GM18519 (cell line): Measurements from ENCODE around the gene HSD17B14.
"Not testable (repeated sequence)": the region's sequence is repeated elsewhere in the genome, so short reads cannot be mapped to it uniquely, and the experiment has no call there.

Experiments
- ATAC-seq: cut with Tn5 transposase; IDR thresholded peaks from one replicate; pipeline ENCODE4 v1.9.1; 2021; ENCODE audit warnings: mild to moderate bottlenecking, moderate library complexity; ENCODE audit not compliant: unreplicated experiment, low FRiP score

The HSD17B14 gene

DNA sequence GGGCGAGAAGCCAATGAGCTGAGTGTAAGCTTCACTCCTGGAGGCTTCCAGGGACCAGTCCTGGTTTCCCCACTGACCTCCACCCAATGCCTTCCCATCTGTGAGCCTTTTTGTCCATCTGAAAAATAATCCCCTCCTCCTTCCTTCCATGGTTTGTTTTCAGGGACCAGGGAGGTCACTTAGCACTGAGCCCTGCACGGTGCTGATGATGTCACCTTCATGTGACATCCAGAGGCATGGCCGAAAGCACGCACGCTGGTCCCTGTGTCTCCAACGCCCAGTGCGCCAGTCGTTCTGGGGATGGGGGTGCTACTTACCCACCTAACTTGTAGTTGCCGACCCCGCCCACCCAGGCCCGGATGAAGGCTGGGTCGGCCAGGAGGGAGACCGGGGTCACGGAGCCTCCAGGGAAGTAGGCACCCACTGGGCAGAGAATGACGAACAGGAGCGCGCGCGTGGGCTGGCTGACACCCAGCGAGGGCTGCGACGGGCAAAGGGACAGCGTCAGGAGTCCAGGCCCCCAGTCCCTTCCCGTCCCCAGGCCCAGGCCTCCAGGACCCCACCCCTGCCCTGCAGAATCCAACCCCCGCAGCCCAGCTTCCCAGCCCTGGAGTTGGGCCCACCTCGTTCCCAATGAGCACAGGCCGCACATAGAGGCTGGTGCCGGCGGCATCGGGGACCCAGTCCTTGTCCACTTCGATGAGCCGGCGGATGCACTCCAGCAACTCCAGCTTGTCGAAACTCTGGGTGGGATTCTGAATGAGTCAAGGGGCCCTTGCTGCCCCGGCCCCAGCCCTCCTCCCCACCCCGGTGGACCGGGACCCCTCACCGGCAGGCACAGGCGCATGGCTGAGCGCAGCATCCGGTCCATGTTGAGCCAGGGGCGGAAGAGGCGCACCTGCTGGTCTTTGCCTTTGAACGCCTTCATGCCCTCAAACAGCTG lies 36.7 kb downstream of the HSD17B14 start:
- ATAC-seq = no peak

DNA sequence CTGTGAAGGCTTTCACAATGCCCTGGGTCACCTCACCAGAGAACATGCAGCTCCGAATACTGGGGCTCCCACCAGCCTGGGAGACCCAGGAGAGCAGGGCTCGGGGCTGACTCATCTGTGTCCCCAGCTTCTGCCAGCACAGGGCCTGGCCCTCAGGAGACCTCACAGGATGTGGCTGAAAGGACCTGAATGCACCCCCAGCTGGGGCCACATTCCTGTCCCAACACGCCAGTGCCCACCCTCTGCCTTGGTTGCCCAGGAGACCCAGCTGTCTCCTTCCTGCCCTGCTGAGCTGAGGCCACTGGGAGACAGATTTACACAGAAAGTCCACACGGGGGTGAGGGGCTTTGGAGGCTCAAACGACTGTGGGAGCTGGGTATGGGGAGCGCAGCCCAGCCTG lies 37.4 kb downstream of the HSD17B14 start:
- no peak for ATAC-seq

DNA sequence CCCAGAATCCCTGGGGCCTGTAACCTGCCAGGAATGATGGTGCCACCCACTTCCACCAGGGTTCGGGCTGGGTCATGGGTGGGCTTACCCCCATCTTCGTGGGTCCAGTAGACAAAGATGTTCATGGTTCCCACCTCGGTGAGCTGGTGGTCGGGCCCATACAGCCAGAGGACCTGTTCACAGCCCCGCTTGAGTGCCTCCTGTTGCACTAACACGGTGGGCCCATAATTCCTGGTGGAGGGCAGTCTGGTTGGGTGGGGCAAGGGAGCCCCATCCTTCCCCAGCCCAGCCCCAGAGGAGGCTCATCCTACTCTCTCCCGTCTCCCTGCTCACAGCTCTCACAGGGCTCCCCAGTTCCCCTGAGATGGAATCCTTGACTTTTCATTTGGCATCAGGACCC lies 39.2 kb downstream of the HSD17B14 start:
- ATAC-seq = no peak

DNA sequence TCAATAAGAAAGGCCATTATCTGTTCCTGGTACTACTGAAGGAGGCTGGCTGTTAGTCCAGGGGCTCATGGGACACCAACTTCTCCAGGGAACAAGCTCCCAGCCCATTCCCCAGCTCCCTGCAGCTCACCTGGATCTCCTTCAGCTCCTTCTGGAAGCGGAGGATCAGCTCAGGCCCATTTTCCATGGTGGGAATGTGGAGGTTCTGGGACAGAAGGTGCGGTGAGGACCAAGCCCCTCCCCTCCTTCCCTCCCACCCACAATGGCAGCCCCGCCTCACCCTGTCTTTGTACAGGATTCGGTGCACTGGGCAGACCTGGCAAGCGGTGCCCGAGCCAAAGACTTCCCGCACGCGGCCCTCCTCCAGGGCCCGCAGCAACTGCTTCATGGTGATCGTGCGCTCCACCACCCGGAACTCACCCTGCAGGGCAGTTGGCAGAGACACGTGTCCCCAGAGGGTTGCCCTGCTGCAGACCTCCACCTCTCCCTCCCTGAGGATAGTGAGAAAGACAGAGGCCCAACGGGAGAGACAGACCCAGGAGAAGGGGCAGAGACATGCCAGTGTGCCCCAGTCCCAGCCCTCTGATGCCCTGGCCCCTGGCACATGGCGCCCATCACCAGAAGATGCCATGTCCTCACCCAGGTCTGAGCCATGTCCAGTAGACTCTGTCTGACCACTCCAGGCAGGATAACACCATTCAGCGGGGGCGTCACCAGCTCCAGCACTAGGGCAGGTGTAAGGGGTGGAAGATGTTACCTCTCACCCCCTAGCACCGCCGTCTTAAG lies 39.8 kb downstream of the HSD17B14 start:
- no peak for ATAC-seq

DNA sequence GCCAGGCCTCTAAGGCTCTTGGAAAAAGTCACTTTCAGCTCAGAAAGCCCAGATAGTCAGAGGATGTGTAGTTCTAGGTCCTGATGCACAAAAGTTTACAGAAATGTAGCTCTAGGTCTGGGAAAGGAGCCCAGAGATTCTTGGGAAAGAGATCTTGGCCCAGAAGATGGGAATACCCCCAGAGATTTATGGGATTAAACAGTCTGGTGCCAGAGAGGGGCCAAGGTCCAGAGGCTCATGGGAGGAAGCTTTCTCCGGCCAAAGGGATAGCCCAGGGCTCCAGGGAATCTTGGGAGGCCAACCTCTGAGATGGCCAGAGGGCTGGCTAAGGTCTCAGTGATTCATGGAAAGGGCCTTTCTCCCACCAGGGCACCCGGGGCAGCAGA lies 40.6 kb downstream of the HSD17B14 start:
- ATAC-seq = no peak

DNA sequence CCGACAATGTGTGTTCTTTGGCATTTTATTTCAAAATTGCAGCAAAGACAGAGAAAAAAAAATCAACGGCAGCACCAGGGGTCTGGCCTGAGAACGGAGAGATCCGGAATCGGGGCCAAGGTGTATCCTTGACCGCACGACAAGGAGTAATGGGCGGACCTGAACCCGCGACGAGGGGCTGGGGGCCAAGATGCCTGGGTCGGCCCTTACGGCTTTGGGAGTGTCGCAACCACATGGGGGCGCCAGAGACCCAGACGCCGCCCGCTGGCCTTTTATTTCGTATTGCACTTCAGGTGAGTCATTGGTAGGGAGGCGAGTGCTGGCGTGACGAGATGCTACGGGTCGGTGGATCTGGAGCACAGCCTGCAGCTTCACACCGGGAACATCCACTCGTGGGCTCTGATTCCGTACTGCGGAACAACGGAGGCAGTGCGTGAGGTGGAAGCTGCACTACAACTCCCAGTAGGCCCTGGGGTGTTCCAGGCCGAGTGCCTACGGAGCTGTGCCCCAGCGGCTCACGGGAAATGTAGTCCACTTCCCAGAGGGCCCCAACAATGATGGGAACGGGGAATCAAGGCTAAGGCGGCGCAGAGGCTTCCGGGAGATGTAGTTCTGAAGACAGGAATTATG lies 41.1 kb downstream of the HSD17B14 start:
- ATAC-seq = no peak

DNA sequence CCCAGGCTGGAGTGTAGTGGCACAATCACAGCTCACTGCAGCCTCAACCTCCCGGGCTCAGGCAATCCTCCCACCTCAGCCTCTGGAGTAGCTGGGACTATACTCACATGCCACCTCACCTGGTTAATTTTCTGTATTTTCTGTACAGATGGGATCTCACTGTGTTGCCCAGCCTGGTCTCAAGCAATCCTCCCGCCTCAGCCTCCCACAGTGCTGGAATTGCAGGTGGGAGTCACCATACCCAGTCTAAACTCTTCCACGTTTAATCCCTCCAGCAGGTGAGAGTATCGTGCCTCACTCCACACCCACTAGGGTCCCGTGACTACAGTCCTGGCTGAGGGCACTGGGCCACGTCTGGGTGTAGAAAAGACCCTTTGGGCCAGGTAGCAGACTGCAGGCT lies 42.0 kb downstream of the HSD17B14 start:
- ATAC-seq = no peak

DNA sequence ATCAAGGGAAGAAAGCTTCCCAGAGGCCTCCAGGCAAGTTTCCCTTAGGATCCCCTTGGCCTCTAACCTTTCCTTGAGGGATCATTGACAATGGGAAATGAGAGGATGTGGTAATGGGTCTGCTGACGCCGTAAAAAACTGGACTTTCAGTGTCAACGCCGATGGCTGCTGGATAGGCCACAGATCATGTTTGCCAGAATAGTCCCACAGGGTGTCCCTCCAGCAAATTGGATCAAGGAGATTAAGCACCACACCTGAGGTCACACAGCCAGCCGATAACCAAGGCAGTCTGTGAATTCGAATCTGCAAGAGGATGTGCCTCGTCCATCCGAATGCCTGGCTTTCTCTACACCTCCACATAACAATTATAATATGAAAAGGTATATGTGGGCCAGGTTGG lies 43.0 kb downstream of the HSD17B14 start:
- no peak for ATAC-seq

DNA sequence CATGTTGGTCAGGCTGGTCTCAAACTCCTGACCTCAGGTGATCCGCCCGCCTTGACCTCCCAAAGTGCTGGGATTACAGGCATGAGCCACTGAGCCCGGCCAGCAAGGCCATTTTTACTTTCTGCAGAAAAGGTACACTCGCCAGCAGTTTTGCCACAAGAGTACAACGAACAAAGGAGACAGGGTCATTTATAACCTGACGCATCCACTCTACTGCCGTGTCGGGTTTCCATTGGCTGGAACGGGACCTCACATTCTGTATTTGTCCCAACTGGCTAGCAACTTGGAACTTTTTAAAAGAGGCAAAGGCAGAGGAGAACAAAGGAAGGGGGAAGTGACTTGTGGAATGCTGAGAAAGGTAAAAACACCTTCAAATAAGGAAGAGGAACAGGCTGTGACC lies 49.0 kb downstream of the HSD17B14 start:
- not testable (repeated sequence) for ATAC-seq

DNA sequence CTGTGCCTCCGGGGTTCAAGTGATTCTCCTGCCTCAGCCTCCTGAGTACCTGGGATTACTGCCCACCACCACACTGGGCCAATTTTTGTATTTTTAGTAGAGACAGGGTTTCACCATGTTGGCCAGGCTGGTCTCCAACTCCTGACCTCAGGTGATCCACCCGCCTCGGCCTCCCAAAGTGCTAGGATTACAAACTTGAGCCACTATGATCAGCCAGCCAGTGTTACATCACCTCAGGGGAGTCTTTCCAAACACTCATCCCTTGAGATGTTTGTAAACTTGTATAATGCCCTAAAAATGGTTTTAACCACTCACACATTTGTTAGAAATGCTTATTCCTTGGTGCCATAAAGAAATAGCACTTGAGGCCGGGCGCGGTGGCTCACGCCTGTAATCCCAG lies 49.9 kb downstream of the HSD17B14 start:
- not testable (repeated sequence) for ATAC-seq

DNA sequence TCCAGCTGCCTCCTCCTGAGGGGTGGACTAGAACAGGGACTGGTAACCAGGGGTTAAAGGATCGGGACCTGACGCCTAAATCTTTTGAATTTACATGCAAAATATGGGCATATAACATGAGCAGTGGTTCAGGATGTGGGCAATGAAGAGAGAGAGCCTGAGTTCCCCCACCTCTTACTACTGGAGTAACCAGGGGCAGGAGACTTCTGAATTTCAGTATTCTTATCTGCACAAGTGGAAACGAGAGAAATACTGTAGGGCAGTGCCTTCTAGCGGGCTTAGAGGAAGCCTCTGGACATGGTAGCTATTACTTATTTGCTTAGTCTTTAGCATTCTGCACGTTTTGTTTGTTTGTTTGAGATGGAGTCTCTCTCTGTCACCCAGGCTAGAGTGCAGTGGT lies 51.8 kb downstream of the HSD17B14 start:
- ATAC-seq = no peak

DNA sequence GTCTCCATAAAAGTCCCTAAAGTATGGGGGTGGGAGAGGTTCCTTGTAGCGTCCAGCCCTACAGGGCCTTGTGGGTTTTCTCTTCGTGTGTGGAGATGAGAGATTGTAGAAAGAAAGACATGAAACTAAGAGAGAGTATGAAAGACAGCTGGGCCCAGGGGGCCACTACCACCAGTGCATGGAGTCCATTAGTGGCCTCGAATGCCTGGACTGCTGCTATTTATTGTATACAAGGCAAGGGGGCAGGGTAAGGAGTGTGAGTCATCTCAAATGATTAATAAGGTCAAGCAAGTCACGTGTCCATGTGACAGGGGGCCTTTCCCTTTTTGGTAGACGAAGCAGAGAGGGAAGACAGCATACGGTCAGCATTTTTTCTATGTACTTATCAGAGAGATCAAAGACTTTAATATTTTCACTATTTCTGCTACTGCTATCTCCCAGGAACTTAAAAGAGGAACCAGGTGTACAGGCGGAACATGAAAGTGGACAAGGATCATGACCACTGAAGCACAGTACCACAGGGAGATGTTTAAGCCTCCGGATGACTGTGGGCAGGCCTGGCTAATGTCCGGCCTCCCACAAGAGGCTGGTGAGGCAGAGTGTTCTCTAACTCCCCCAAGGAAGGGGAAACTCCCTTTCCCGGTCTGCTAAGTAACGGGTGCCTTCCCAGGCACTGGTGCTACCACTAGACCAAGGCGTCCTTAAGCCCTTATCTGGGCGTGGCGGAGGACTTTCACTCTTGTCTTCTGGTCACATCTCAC lies 55.5 kb downstream of the HSD17B14 start:
- no peak for ATAC-seq

DNA sequence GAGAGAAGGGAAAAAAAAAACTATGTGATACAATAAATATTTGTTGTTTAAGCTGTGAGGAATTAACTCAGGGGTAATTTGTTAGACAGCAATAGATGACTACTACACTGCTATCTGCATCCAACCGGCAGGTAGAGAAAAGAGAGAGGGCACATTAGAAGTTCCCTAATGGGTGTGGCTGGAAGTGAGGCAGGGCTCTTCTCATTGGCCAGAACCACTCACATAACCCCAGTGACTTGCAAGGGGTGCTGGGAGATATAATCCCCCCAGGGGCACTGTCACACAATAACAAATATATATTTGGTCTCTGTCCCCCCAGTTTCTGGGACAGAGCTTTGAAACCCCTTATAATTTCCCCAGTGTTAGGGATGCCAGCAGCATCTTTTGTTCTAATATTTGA lies 56.7 kb downstream of the HSD17B14 start:
- no peak for ATAC-seq

DNA sequence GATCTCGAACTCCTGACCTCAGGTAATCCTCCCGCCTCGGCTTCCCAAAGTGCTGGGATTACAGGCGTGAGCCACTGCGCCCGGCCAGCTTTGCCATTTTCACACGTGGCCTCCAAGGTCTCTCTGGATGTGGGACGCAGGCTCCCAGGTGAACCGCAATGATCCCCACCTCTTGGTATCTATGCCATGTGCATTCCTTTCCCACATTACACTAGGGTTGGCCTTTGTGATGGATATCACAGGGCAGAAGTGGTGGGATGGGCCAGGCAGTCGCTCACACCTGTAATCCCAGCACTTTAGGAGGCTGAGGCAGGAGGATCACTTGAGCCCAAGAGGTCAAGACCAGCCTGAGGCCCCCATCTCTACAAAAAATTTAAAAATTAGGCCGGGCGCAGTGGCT lies 58.6 kb downstream of the HSD17B14 start:
- no peak for ATAC-seq

DNA sequence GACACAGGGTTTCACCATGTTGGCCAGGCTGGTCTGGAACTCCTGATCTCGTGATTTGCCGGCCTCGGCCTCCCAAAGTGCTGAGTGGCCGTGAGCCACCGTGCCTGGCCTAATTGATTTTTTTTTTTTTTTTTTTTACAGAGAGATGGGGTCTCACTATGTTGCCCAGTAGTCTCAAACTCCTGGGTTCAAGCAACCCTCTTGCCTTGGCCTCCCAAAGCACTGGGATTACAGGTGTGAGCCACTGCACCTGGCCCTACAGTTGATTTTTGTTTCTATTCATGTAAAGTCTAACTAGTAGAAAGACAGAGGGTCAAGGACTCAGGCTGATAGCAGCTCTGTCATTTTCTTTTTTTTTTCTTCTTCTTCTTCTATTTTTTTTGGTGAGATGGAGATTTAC lies 59.2 kb downstream of the HSD17B14 start:
- no peak for ATAC-seq

DNA sequence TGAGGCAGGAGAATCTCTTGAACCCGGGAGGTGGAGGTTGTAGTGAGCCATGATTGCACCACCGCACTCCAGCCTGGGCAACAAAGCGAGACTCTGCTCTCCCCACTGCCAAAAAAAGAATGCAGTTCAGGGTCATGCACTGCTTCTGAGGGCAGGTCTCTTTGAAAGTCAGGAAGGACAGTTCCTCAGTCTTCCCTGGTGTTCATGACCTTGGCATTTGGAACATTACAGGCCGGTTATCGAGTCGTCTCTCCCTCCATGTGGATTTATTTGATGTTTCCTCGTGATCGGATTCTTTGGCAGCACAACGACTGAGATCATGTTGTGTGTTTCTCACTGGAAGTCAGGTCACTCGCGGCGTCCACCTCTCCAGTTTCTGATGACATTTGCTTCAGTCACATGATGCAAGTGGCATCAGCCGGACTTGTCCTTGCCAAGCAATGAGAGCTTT lies 63.8 kb downstream of the HSD17B14 start:
- no peak for ATAC-seq

DNA sequence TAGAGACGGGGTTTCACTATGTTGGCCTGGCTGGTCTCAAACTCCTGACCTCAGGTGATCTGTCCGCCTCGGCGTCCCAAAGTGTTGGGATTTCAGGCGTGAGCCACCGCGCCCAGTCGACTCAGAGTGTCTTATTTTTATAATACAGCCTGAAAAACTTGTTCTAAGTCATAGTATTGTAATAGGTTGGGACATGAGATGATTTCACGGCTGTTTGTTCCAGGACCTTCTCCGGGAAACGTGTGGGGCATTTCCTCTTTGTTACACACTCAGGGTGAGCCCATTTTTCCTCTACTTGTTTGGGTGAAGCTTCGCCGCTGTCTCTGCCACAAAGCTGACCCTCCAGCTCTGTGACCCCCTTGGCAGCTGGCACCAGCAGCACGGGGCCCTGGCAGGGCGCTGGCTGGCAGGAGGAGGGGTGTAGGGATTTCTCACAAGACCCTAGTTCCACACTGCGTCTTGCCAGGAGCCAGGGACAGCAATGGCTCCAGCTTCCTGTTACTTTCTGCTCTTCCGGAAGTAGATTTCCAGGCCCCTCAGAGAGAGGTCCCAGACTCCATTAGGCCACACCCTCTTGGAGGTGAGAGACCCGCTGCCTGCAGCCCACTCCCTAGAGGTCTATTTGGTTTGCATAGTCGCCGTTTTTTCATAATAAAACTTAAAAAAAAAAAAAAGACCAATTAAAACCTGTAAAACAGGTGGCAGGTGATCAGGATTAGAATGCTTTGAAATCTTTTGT lies 65.4 kb downstream of the HSD17B14 start:
- no peak for ATAC-seq

DNA sequence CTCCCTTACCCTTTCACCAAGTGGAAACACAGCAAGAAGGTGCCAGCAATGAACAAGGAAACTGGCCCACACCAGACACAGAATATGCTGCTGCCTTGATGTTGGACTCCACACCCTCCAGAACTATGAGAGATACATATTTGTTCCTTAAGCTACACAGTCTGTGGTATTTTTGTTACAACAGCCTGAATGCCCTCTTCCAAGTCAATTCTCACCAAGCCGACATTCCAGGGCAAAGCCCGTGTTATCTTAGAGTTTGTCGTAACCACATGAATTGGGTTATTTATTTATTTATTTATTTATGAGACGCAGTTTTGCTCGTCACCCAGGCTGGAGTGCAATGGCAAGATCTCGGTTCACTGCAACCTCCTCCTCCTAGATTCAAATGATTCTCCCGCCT lies 66.0 kb downstream of the HSD17B14 start:
- no peak for ATAC-seq

DNA sequence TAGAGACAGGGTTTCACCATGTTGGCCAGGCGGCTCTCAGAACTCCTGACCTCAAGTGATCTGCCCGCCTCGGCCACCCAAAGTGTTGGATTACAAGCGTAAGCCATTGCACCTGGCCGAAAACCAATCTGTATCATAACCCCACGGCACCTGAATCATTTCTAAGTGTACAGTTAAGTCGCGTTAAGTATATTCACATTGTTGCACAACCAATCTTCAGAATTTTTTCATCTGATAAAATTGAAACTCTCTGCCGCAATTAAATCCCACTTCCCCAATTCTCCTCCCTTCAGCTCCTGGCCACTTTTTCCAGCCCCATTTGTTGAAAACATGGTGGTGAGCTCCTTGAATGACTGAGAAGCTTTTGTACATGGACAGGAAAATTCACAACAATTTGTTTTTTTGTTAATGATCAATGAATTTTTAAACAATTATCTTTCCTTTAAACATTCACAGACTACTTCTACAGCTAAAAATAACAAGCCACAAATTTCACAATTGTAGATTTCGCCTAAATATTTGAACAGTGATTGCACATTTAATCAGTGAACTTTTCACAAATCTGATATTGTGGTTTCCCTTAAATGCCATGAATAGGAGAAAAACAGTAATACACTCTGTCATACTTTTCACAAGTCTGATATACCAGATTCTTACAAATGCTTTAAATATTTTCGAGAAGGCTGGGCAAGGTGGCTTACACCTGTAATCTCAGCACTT lies 67.1 kb downstream of the HSD17B14 start:
- no peak for ATAC-seq
